GM23338 (cell line): Measurements from ENCODE around the gene KRTAP1-4. TPM values are rescaled to one million over a fixed set of nuclear protein-coding genes. Genes with fewer than 3 reads are reported as not detected.
A peak's percentile ranks its signal among the peaks of the same experiment; 100 is the strongest.

ENCODE experiments used
- ATAC-seq: fragments of 200-7000 bp; cut with Tn5 transposase; 3 replicates; pipeline ENCODE4 v1.9.1; 2020
- DNase-seq: peaks from one replicate; pipeline ENCODE4 v3.0.0-alpha.2; 2015; ENCODE audit warnings: low spot score
- H2AFZ ChIP-seq: fragments of 200-600 bp; sonication (generic); 2 replicates; pipeline ENCODE4 v1.8.0; 2016; ENCODE audit warnings: antibody characterized with exemption, mild to moderate bottlenecking, moderate library complexity
- H3F3A ChIP-seq: fragments of 200-600 bp; sonication (generic); replicated peaks from 2 replicates; pipeline ENCODE4 v1.8.0; 2017; ENCODE audit warnings: antibody characterized with exemption, mixed run types, low read depth
- H3K27ac ChIP-seq: fragments of 200-600 bp; sonication (generic); 2 replicates; pipeline ENCODE4 v1.6.1; 2016; ENCODE audit warnings: low read depth
- H3K27me3 ChIP-seq: fragments of 200-600 bp; sonication (generic); 2 replicates; pipeline ENCODE4 v1.8.0; 2016; ENCODE audit warnings: mild to moderate bottlenecking, mixed run types, moderate library complexity; ENCODE audit not compliant: insufficient read depth
- H3K36me3 ChIP-seq: fragments of 200-600 bp; sonication (generic); 2 replicates; pipeline ENCODE4 v1.8.0; 2016; ENCODE audit warnings: mild to moderate bottlenecking; ENCODE audit not compliant: insufficient read depth
- H3K4me1 ChIP-seq: fragments of 200-600 bp; sonication (generic); 2 replicates; pipeline ENCODE4 v1.8.0; 2016; ENCODE audit warnings: mild to moderate bottlenecking, moderate library complexity; ENCODE audit not compliant: insufficient read depth
- H3K4me2 ChIP-seq: fragments of 200-600 bp; sonication (generic); 2 replicates; pipeline ENCODE4 v1.7.1; 2017; ENCODE audit warnings: mixed run types
- H3K4me3 ChIP-seq: fragments of 200-600 bp; sonication (generic); 2 replicates; pipeline ENCODE4 v1.6.1; 2016; ENCODE audit warnings: mixed run types
- H3K79me2 ChIP-seq: fragments of 200-600 bp; sonication (generic); replicated peaks from 2 replicates; pipeline ENCODE4 v1.8.0; 2017; ENCODE audit warnings: mild to moderate bottlenecking; ENCODE audit not compliant: insufficient read depth
- H3K9me2 ChIP-seq: fragments of 200-600 bp; sonication (generic); 2 replicates; pipeline ENCODE4 v1.8.0; 2017; ENCODE audit not compliant: insufficient read depth
- H4K20me1 ChIP-seq: fragments of 200-600 bp; sonication (generic); replicated peaks from 2 replicates; pipeline ENCODE4 v1.8.0; 2017; ENCODE audit warnings: mild to moderate bottlenecking; ENCODE audit not compliant: insufficient read depth
- H3K27ac Mint-ChIP-seq: 2 replicates; pipeline ENCODE4 v1.8.0; 2020; ENCODE audit warnings: inconsistent platforms, mild to moderate bottlenecking, moderate library complexity, mixed read lengths
- H3K27me3 Mint-ChIP-seq: 3 replicates; pipeline ENCODE4 v1.8.0; 2022; ENCODE audit warnings: low read depth, mild to moderate bottlenecking, moderate library complexity, mixed read lengths, inconsistent platforms; ENCODE audit not compliant: insufficient read depth, poor library complexity
- H3K36me3 Mint-ChIP-seq: 3 replicates; pipeline ENCODE4 v1.8.0; 2021; ENCODE audit warnings: low read depth, mild to moderate bottlenecking, inconsistent platforms, moderate library complexity, mixed read lengths
- H3K4me1 Mint-ChIP-seq: 3 replicates; pipeline ENCODE4 v1.8.0; 2020; ENCODE audit warnings: mild to moderate bottlenecking, inconsistent platforms, mixed read lengths
- H3K4me3 Mint-ChIP-seq: 3 replicates; pipeline ENCODE4 v1.8.0; 2021; ENCODE audit warnings: moderate library complexity, mild to moderate bottlenecking, inconsistent platforms, mixed read lengths
- H3K9me3 Mint-ChIP-seq: 3 replicates; pipeline ENCODE4 v1.8.0; 2020; ENCODE audit warnings: moderate library complexity, mild to moderate bottlenecking, inconsistent platforms, mixed read lengths
- CREB1 ChIP-seq: fragments of 250-450 bp; sonication (Bioruptor Pico); IDR thresholded peaks from 2 replicates; pipeline ENCODE4 v1.5.0; 2020; ENCODE audit warnings: low read depth, mild to moderate bottlenecking, moderate library complexity
- CTCF ChIP-seq, 2 experiments: fragments of 200-600 bp in 1 of 2; sonication (generic) in 1 of 2; conservative IDR thresholded peaks; 2 replicates each; pipeline versions ENCODE4 v1.5.1 to v1.6.1; 2016 to 2017; ENCODE audit warnings: antibody characterized with exemption in 2 of 2, low read depth in 2 of 2, mild to moderate bottlenecking in 2 of 2, moderate library complexity in 1 of 2
- EZH2 ChIP-seq: fragments of 200-600 bp; sonication (generic); IDR thresholded peaks from one replicate; pipeline ENCODE4 v1.8.0; 2017; ENCODE audit warnings: antibody characterized with exemption, mild to moderate bottlenecking, low read depth; ENCODE audit not compliant: unreplicated experiment
- NANOG ChIP-seq: IDR thresholded peaks from 2 replicates; pipeline ENCODE4 v1.6.1; 2016; ENCODE audit warnings: antibody characterized with exemption, borderline replicate concordance
- REST ChIP-seq: IDR thresholded peaks from one replicate; pipeline ENCODE4 v1.6.1; 2018; ENCODE audit warnings: antibody characterized with exemption; ENCODE audit not compliant: unreplicated experiment
- STAT1 ChIP-seq: IDR thresholded peaks from one replicate; pipeline ENCODE4 v1.6.1; 2016; ENCODE audit warnings: antibody characterized with exemption; ENCODE audit not compliant: unreplicated experiment
- ZNF114 ChIP-seq: fragments of 250-450 bp; sonication (Bioruptor Pico); IDR thresholded peaks from 2 replicates; pipeline ENCODE4 v1.5.0; 2020; ENCODE audit warnings: mild to moderate bottlenecking, moderate library complexity
- ZNF462 ChIP-seq: fragments of 250-450 bp; sonication (Bioruptor Pico); IDR thresholded peaks from 2 replicates; pipeline ENCODE4 v1.5.0; 2020; ENCODE audit warnings: mild to moderate bottlenecking, moderate library complexity
- polyA plus RNA-seq: library from polyadenylated mRNA; unstranded; fragments of >200 nt; fragmentation: Nextera tagmentation; extraction: Ambion mirVana; gene quantifications from 2 replicates; pipeline ENCODE4 v1.2.1, GENCODE V29; 2016
- total RNA-seq: library from RNA; depleted of rRNA; stranded (reverse); fragments of >200 nt; shearing (Covaris generic); gene quantifications from 2 replicates; pipeline ENCODE4 v1.2.3, GENCODE V29; 2014

The KRTAP1-4 gene
- total and polyA plus RNA-seq, 2 experiments from 2014 or later: not detected

- no peak overlapping the region for H3K27ac ChIP-seq
- H3K27me3 ChIP-seq: no peaks in the 10 kb centered on the region
- H3K4me2 ChIP-seq: no peak overlapping the region
- Mint-ChIP-seq H3K9me3 (no peaks in the 10 kb centered on the region), H3K4me1 (peaks cover 10% of the 10 kb centered on the region; the same call in 2 of the 3 replicates), H3K4me3 (no peak overlapping the region), H3K27me3 (peaks cover 1% of the 10 kb centered on the region), H3K36me3 (no peaks in the 10 kb centered on the region), H3K27ac (no peak overlapping the region)
- no peak overlapping the region; the same call in 1 of the 2 replicates for H2AFZ ChIP-seq
- TF ChIP-seq ZNF114 (CRISPR knock-in tag): no peak
- no peak for TF ChIP-seq STAT1
- no peak for TF ChIP-seq EZH2
- no peaks in the 10 kb centered on the region for H4K20me1 ChIP-seq
- no peak overlapping the region for H3K4me3 ChIP-seq
- no peaks in the 10 kb centered on the region for H3K36me3 ChIP-seq
- ATAC-seq (no peak), DNase-seq (no peak)
- H3K79me2 ChIP-seq: no peaks in the 10 kb centered on the region
- H3K9me2 ChIP-seq: no peaks in the 10 kb centered on the region; the same call in 1 of the 2 replicates
- H3F3A ChIP-seq: no peaks in the 10 kb centered on the region
- H3K4me1 ChIP-seq: peaks cover 14% of the 10 kb centered on the region
Measured at GRCh38 chr17:41013181-41013580, 16.8 kb downstream of the KRTAP1-4 start.

- no peaks in the 10 kb centered on the region; the same call in 1 of the 2 replicates for H3K9me2 ChIP-seq
- DNase-seq (no peak), ATAC-seq (no peak)
- peaks cover 14% of the 10 kb centered on the region for H3K4me1 ChIP-seq
- H3K4me3 ChIP-seq: no peak overlapping the region
- no peaks in the 10 kb centered on the region for H3K27me3 ChIP-seq
- Mint-ChIP-seq H3K9me3 (no peaks in the 10 kb centered on the region), H3K27me3 (peaks cover 1% of the 10 kb centered on the region), H3K36me3 (no peaks in the 10 kb centered on the region), H3K4me1 (peaks cover 10% of the 10 kb centered on the region; the same call in 2 of the 3 replicates), H3K4me3 (no peak overlapping the region), H3K27ac (no peak overlapping the region)
- no peaks in the 10 kb centered on the region for H3K36me3 ChIP-seq
- H3K27ac ChIP-seq: no peak overlapping the region
- H2AFZ ChIP-seq: peak overlapping the region; percentile 44; the same call in 1 of the 2 replicates
- no peak overlapping the region for H3K4me2 ChIP-seq
- no peaks in the 10 kb centered on the region for H3F3A ChIP-seq
- H3K79me2 ChIP-seq: no peaks in the 10 kb centered on the region
- H4K20me1 ChIP-seq: no peaks in the 10 kb centered on the region
- no peak for TF ChIP-seq NANOG
- TF ChIP-seq EZH2: no peak
- no peak for TF ChIP-seq ZNF462 (CRISPR knock-in tag)
- TF ChIP-seq STAT1: no peak
- TF ChIP-seq ZNF114 (CRISPR knock-in tag): no peak
- no peak for TF ChIP-seq CREB1 (CRISPR knock-in tag)
- no peak for TF ChIP-seq CTCF (conservative IDR thresholded peaks at IDR 0.05; ENCODE audit: low read depth in 2 of 2)
- no peak for TF ChIP-seq REST
Measured at GRCh38 chr17:41012326-41013120, 17.5 kb downstream of the KRTAP1-4 start.
